Lung microvascular endothelial cell (primary cell): ENCODE data around the gene RHD. TPM values are rescaled to one million over a fixed set of nuclear protein-coding genes. Genes with fewer than 3 reads are reported as not detected.
A peak's percentile ranks its signal among the peaks of the same experiment; 100 is the strongest.
"Not testable (repeated sequence)": the region's sequence is repeated elsewhere in the genome, so short reads cannot be mapped to it uniquely, and the experiment has no call there.

Experiments
- DNase-seq, 2 donors: peaks; one replicate each; pipeline versions ENCODE4 v3.0.0 to v3.0.0-alpha.2; 2010; ENCODE audit warnings: low read depth in 2 of 2
- total RNA-seq: library from RNA; depleted of rRNA; stranded (reverse); fragments of >200 nt; gene quantifications from 2 replicates; pipeline ENCODE4 v1.2.1, GENCODE V29; 2014

RHD gene
- total RNA-seq, 1 donor from 2014 or later: 0.20 TPM

- DNase-seq: no peak
These were observed 83.6 kb downstream of the RHD start for GRCh38 chr1:25355841-25356395.

- no peak for DNase-seq
These were observed 84.1 kb downstream of the RHD start for GRCh38 chr1:25356441-25356840.

- DNase-seq: no peak
These were observed 84.5 kb downstream of the RHD start for GRCh38 chr1:25356848-25357247.

GRCh38 chr1:25360596-25361581 is 88.6 kb downstream of the RHD start:
- DNase-seq: peak; percentile 55 to 78

GRCh38 chr1:25361901-25362300 is 89.6 kb downstream of the RHD start:
- DNase-seq: peak in 1 of 2 donors; percentile 8

- not testable (repeated sequence) for DNase-seq
These were observed 90.6 kb downstream of the RHD start for GRCh38 chr1:25362634-25363559.

- peak in 1 of 2 donors; percentile 67 for DNase-seq
These were observed 96.9 kb downstream of the RHD start for GRCh38 chr1:25369241-25369640.

GRCh38 chr1:25369691-25370271 is 97.5 kb downstream of the RHD start:
- DNase-seq: not testable (repeated sequence)

GRCh38 chr1:25371757-25372156 is 99.4 kb downstream of the RHD start:
- peak; percentile 23 to 91 for DNase-seq

GRCh38 chr1:25378367-25378766 is 106.1 kb downstream of the RHD start:
- not testable (repeated sequence) for DNase-seq

Other genes starting within 250 kb of the RHD start
- gene SYF2, start 40.0 kb upstream of the RHD start, total RNA-seq: 27.9 and 31.2 TPM in 2 replicates
- 71.7 and 154 TPM in 2 replicates for gene RSRP1, start 25.1 kb upstream of the RHD start, total RNA-seq
- gene TMEM50A, start 65.8 kb downstream of the RHD start, total RNA-seq: 238 and 366 TPM in 2 replicates
- 0.60 and 1.3 TPM in 2 replicates for gene RHCE, start 148.3 kb downstream of the RHD start, total RNA-seq
- gene MACO1, start 158.4 kb downstream of the RHD start, total RNA-seq: 15.9 and 21.8 TPM in 2 replicates